SK-N-SH (cell line): Measurements from ENCODE around the gene RECK. TPM values are rescaled to one million over a fixed set of nuclear protein-coding genes. Genes with fewer than 3 reads are reported as not detected.

Source experiments
- CTCF ChIA-PET: fragments of 300-600, 350-600 bp; formaldehyde crosslinking; extraction: SDS; loops from one replicate; lab custom pipeline; 2021; lab: Yijun Ruan, JAX
- POLR2A ChIA-PET: fragments of 350-600 bp; sonication (Branson Sonifier 250); formaldehyde crosslinking; extraction: SDS; loops from one replicate; lab custom pipeline; 2020; ENCODE audit warnings: antibody characterized with exemption, inconsistent platforms; lab: Yijun Ruan, JAX
- DNase-seq: peaks from one replicate; pipeline ENCODE4 v3.0.0; 2012
- H2AFZ ChIP-seq: fragments of 200-600 bp; sonication (generic); 2 replicates; pipeline ENCODE4 v1.8.1; 2016; ENCODE audit warnings: antibody characterized with exemption, mild to moderate bottlenecking, low read depth
- H3F3A ChIP-seq: fragments of 200-600 bp; sonication (generic); replicated peaks from 2 replicates; pipeline ENCODE3; 2016; ENCODE audit warnings: antibody characterized with exemption, mild to moderate bottlenecking; ENCODE audit not compliant: insufficient read depth
- H3K27ac ChIP-seq, 2 experiments: fragments of 200-500 bp in 1 of 2; fragments of 200-600 bp in 1 of 2; sonication (Bioruptor generic) in 1 of 2; sonication (generic), shearing (Covaris generic) in 1 of 2; 2 replicates each; pipeline versions ENCODE4 v1.5.1 to v1.6.1; 2014 to 2016; ENCODE audit warnings: low read depth in 2 of 2, inconsistent platforms in 1 of 2, low read length in 1 of 2, mild to moderate bottlenecking in 1 of 2, mixed read lengths in 1 of 2
- H3K27me3 ChIP-seq: fragments of 200-600 bp; sonication (generic), shearing (Covaris generic); 2 replicates; pipeline ENCODE4 v1.6.1; 2016; ENCODE audit warnings: mixed run types; ENCODE audit not compliant: insufficient read depth
- H3K36me3 ChIP-seq, 2 experiments: fragments of 200-500 bp in 1 of 2; fragments of 200-600 bp in 1 of 2; sonication (Bioruptor generic) in 1 of 2; sonication (generic) in 1 of 2; replicated peaks in 1 of 2; 2 replicates each; pipeline versions ENCODE3 to v1.5.1; 2014 to 2016; ENCODE audit warnings: low read length in 1 of 2, mild to moderate bottlenecking in 1 of 2; ENCODE audit not compliant: insufficient read depth in 2 of 2, control insufficient read depth in 1 of 2
- H3K4me1 ChIP-seq, 2 experiments: fragments of 200-500 bp in 1 of 2; fragments of 200-600 bp in 1 of 2; sonication (Bioruptor generic) in 1 of 2; sonication (generic), shearing (Covaris generic) in 1 of 2; 2 replicates each; pipeline versions ENCODE4 v1.5.1 to v1.6.1; 2014 to 2016; ENCODE audit warnings: low read depth in 1 of 2, low read length in 1 of 2, mixed run types in 1 of 2; ENCODE audit not compliant: insufficient read depth in 2 of 2, control insufficient read depth in 1 of 2
- H3K4me2 ChIP-seq: fragments of 200-600 bp; sonication (generic), shearing (Covaris generic); 2 replicates; pipeline ENCODE4 v1.6.1; 2017; ENCODE audit warnings: mixed run types
- H3K4me3 ChIP-seq, 2 experiments: fragments of 200-500 bp in 1 of 2; fragments of 200-600 bp in 1 of 2; sonication (Bioruptor generic) in 1 of 2; sonication (generic), shearing (Covaris generic) in 1 of 2; 2 replicates each; pipeline versions ENCODE4 v1.5.1 to v1.8.1; 2014 to 2016; ENCODE audit warnings: low read depth in 2 of 2, inconsistent platforms in 1 of 2, low read length in 1 of 2, mild to moderate bottlenecking in 1 of 2, mixed read lengths in 1 of 2, moderate library complexity in 1 of 2
- H3K79me2 ChIP-seq: fragments of 200-600 bp; sonication (generic); 2 replicates; pipeline ENCODE4 v1.8.1; 2017; ENCODE audit warnings: mild to moderate bottlenecking; ENCODE audit not compliant: insufficient read depth
- H3K9ac ChIP-seq: fragments of 200-600 bp; sonication (generic); 2 replicates; pipeline ENCODE4 v1.6.1; 2017; ENCODE audit warnings: mixed run types
- H3K9me2 ChIP-seq: fragments of 200-600 bp; sonication (generic); 2 replicates; pipeline ENCODE4 v1.6.1; 2017; ENCODE audit warnings: mixed run types
- H3K9me3 ChIP-seq: fragments of 200-600 bp; sonication (generic); 2 replicates; pipeline ENCODE4 v1.6.1; 2017; ENCODE audit warnings: mixed run types, mild to moderate bottlenecking, moderate library complexity
- H4K20me1 ChIP-seq: fragments of 200-600 bp; sonication (generic); 2 replicates; pipeline ENCODE4 v1.6.1; 2017; ENCODE audit warnings: mild to moderate bottlenecking, mixed run types; ENCODE audit not compliant: insufficient read depth
- EP300 ChIP-seq, 2 experiments: IDR thresholded peaks; 2 replicates each; pipeline versions ENCODE4 v1.4.0 to v1.6.1; 2012; ENCODE audit warnings: borderline replicate concordance in 1 of 2, low read depth in 1 of 2, low read length in 1 of 2
- FOXJ3 ChIP-seq: sonication (generic); formaldehyde crosslinking; IDR thresholded peaks from 2 replicates; pipeline ENCODE4 v1.5.1; 2020; ENCODE audit warnings: mild to moderate bottlenecking, missing genetic modification reagents
- FOXM1 ChIP-seq: IDR thresholded peaks from 2 replicates; pipeline ENCODE4 v1.4.0; 2012; ENCODE audit warnings: low read depth, mild to moderate bottlenecking
- IRF3 ChIP-seq: fragments of 150-350 bp; IDR thresholded peaks from 2 replicates; pipeline ENCODE4 v1.6.1; 2016; ENCODE audit warnings: mild to moderate bottlenecking, low read depth, low read length
- NRF1 ChIP-seq: IDR thresholded peaks from 2 replicates; pipeline ENCODE4 v1.6.1; 2012; ENCODE audit warnings: low read depth, mild to moderate bottlenecking, low read length
- RCOR1 ChIP-seq: fragments of 150-350 bp; IDR thresholded peaks from 2 replicates; pipeline ENCODE4 v1.6.1; 2017; ENCODE audit warnings: antibody characterized with exemption, low read length
- SIN3A ChIP-seq: IDR thresholded peaks from 2 replicates; pipeline ENCODE4 v1.6.1; 2012; ENCODE audit warnings: low read depth, mild to moderate bottlenecking, low read length, moderate library complexity, borderline replicate concordance
- SMC3 ChIP-seq: IDR thresholded peaks from 2 replicates; pipeline ENCODE4 v1.6.1; 2012; ENCODE audit warnings: low read depth, low read length, improper control_type of control experiment
- USF2 ChIP-seq: fragments of 150-350 bp; IDR thresholded peaks from 2 replicates; pipeline ENCODE4 v1.6.1; 2017; ENCODE audit warnings: antibody characterized with exemption, low read length, low read depth, borderline replicate concordance
- WGBS: methylation state at CpG from one replicate; pipeline ENCODE4 v1.1.6; 2017; ENCODE audit warnings: low lambda C conversion rate; 5-methylcytosine and 5-hydroxymethylcytosine counted together
- polyA plus RNA-seq, 3 experiments: library from polyadenylated mRNA; depleted of rRNA; stranded (reverse); fragments of >200 nt; gene quantifications; 2 replicates each; pipeline ENCODE4 v1.2.3, GENCODE V29; 2012

RECK gene
- polyA plus RNA-seq, 1 of the 3 experiments (the other 2 are of a cell fraction), result 22.8 TPM

GRCh38 chr9:36134761-36135505 is 98.2 kb downstream of the RECK start (continued):
- TF ChIP-seq SMC3 (no peak), FOXJ3 (CRISPR knock-in tag) (no peak), RCOR1 (no peak), NRF1 (no peak), SIN3A (no peak), IRF3 (no peak), USF2 (no peak), FOXM1 (no peak)

- whole genome bisulfite sequencing, result 22% methylated on average over 12 of the region's 18 CpGs
- peak overlapping the region; percentile 84; the same call in 1 of the 2 replicates for H2AFZ ChIP-seq
- no peak for DNase-seq
- POLR2A ChIA-PET, result interaction anchor here (2.2 to 2.9 kb wide), 2 partner anchors 13 to 28 kb away, joined by 10 to 12 read pairs; no protein-coding TSS in a partner anchor
- CTCF ChIA-PET, result interaction anchor here (0.6 to 8.1 kb wide), 8 partner anchors 12 to 181 kb away, joined by 3 to 113 read pairs (median 6); partner anchors contain the start of genes CCIN and CLTA
- no peaks in the 10 kb centered on the region for H3K27me3 ChIP-seq
- TF ChIP-seq IRF3 (no peak), RCOR1 (no peak), EP300 (IDR thresholded peaks at IDR 0.05; ENCODE audit: borderline replicate concordance in 1 of 2, low read depth in 1 of 2, low read length in 1 of 2) (no peak), NRF1 (no peak)
- TF ChIP-seq, all 33 proteins: peak for 0
- peaks cover 0 to 15% of the 10 kb centered on the region in 2 experiments; a peak in 3 of 4 replicates for H3K4me1 ChIP-seq
- H3F3A ChIP-seq, result no peaks in the 10 kb centered on the region
- no peak overlapping the region for H3K27ac ChIP-seq
- peaks cover 8% of the 10 kb centered on the region for H4K20me1 ChIP-seq
- no peaks in the 10 kb centered on the region for H3K36me3 ChIP-seq
- peaks cover 31% of the 10 kb centered on the region for H3K79me2 ChIP-seq
- peak overlapping the region; percentile 67 to 83 for H3K4me3 ChIP-seq
- no peaks in the 10 kb centered on the region for H3K9me3 ChIP-seq
- peak overlapping the region; percentile 79; the same call in 1 of the 2 replicates for H3K9ac ChIP-seq
- no peaks in the 10 kb centered on the region for H3K9me2 ChIP-seq
- peak overlapping the region; percentile 98 for H3K4me2 ChIP-seq
Measured at GRCh38 chr9:36135741-36136271, 99.1 kb downstream of the RECK start.
